Endothelial cell of umbilical vein (primary cell): ENCODE measurements around the gene SRSF6. TPM values are rescaled to one million over a fixed set of nuclear protein-coding genes. Genes with fewer than 3 reads are reported as not detected.

Source experiments
- BruUV-seq: library from RNA; stranded (reverse); fragments of 400-500 nt; replicated peaks from 2 replicates; lab custom pipeline; 2021; lab: Mats Ljungman, UMichigan
- CTCF ChIA-PET: fragments of 300-600, 350-600 bp; sonication (Branson Sonifier 250); formaldehyde crosslinking; loops from one replicate; lab custom pipeline; 2021; ENCODE audit warnings: antibody characterized with exemption, inconsistent platforms; lab: Charles Lee
- POLR2A ChIA-PET: fragments of 300-600, 350-600 bp; sonication (Branson Sonifier 250); formaldehyde crosslinking; loops from one replicate; lab custom pipeline; 2021; ENCODE audit warnings: antibody characterized with exemption, inconsistent platforms; lab: Charles Lee
- DNase-seq: peaks from one replicate; pipeline ENCODE4 v3.0.0-alpha.2; 2011; ENCODE audit warnings: low read depth, low spot score
- FAIRE-seq: peaks from 2 replicates; lab custom pipeline; 2011; peaks lifted over from hg19 to GRCh38; lab: Jason Lieb, UNC
- H2AFZ ChIP-seq: 2 replicates; pipeline ENCODE4 v1.6.0; 2012; ENCODE audit warnings: low read depth, low read length, control low read depth, inconsistent platforms
- H3K27ac ChIP-seq: 2 replicates; pipeline ENCODE4 v1.5.1; 2011; ENCODE audit warnings: low read depth, mild to moderate bottlenecking, control low read depth, low read length, moderate library complexity; ENCODE audit not compliant: insufficient read depth
- H3K27me3 ChIP-seq, 2 experiments: 2 replicates each; pipeline versions ENCODE4 v1.6.0 to v1.6.1; 2011; ENCODE audit warnings: low read length in 2 of 2, mixed read lengths in 1 of 2; ENCODE audit not compliant: control insufficient read depth in 2 of 2, insufficient read depth in 2 of 2
- H3K36me3 ChIP-seq, 2 experiments: 2 replicates in 1 of 2; 3 replicates in 1 of 2; pipeline ENCODE4 v1.5.1; 2011; ENCODE audit warnings: low read length in 2 of 2, mild to moderate bottlenecking in 1 of 2, moderate library complexity in 1 of 2; ENCODE audit not compliant: control insufficient read depth in 2 of 2, insufficient read depth in 2 of 2; ENCODE audit errors: extremely low read depth in 1 of 2
- H3K4me1 ChIP-seq: 3 replicates; pipeline ENCODE4 v1.5.1; 2011; ENCODE audit warnings: mild to moderate bottlenecking, low read length; ENCODE audit not compliant: control insufficient read depth, insufficient read depth; ENCODE audit errors: extremely low read depth
- H3K4me2 ChIP-seq: 2 replicates; pipeline ENCODE4 v1.6.1; 2011; ENCODE audit warnings: low read length, control low read depth, mixed read lengths; ENCODE audit not compliant: insufficient read depth
- H3K4me3 ChIP-seq, 3 experiments: fragments of 200-600 bp in 1 of 3; sonication (generic), shearing (Covaris generic) in 1 of 3; replicated peaks in 1 of 3; 2 replicates each; pipeline ENCODE4 v1.5.1; 2011 to 2016; ENCODE audit warnings: control low read depth in 3 of 3, low read length in 3 of 3, mild to moderate bottlenecking in 2 of 3, inconsistent platforms in 1 of 3, low read depth in 1 of 3, moderate library complexity in 1 of 3; ENCODE audit not compliant: insufficient read depth in 1 of 3
- H3K79me2 ChIP-seq: 2 replicates; pipeline ENCODE4 v1.6.0; 2012; ENCODE audit warnings: low read length, inconsistent platforms; ENCODE audit not compliant: control insufficient read depth, insufficient read depth
- H3K9ac ChIP-seq: replicated peaks from 2 replicates; pipeline ENCODE3; 2011; ENCODE audit warnings: low read length, control low read depth; ENCODE audit not compliant: insufficient read depth; ENCODE audit errors: extremely low read depth
- H3K9me1 ChIP-seq: replicated peaks from 3 replicates; pipeline ENCODE4 v1.6.0; 2011; ENCODE audit warnings: mild to moderate bottlenecking, low read length; ENCODE audit not compliant: control insufficient read depth, insufficient read depth; ENCODE audit errors: extremely low read depth
- H3K9me3 ChIP-seq: replicated peaks from 2 replicates; pipeline ENCODE4 v1.5.1; 2012; ENCODE audit warnings: low read length, inconsistent platforms; ENCODE audit not compliant: control insufficient read depth, insufficient read depth
- H4K20me1 ChIP-seq: replicated peaks from 2 replicates; pipeline ENCODE3; 2011; ENCODE audit warnings: mild to moderate bottlenecking, low read length; ENCODE audit not compliant: control insufficient read depth, insufficient read depth; ENCODE audit errors: extremely low read depth
- FOS ChIP-seq: IDR thresholded peaks from 2 replicates; pipeline ENCODE4 v1.6.1; 2011; ENCODE audit warnings: mild to moderate bottlenecking, low read length, moderate library complexity, borderline replicate concordance; ENCODE audit not compliant: insufficient read depth
- GATA2 ChIP-seq: IDR thresholded peaks from 2 replicates; pipeline ENCODE4 v1.7.0; 2011; ENCODE audit warnings: low read depth, mild to moderate bottlenecking, moderate library complexity, mixed read lengths, low read length; ENCODE audit not compliant: insufficient read length, insufficient read depth
- JUN ChIP-seq: IDR thresholded peaks from 2 replicates; pipeline ENCODE4 v1.6.1; 2011; ENCODE audit warnings: borderline replicate concordance, low read depth; ENCODE audit not compliant: insufficient read length, insufficient read depth
- POLR2A ChIP-seq: IDR thresholded peaks from 2 replicates; pipeline ENCODE4 v1.6.1; 2012; ENCODE audit warnings: low read depth, mild to moderate bottlenecking, control low read depth, low read length
- POLR2AphosphoS5 ChIP-seq: IDR thresholded peaks from 2 replicates; pipeline ENCODE4 v1.6.1; 2012; ENCODE audit warnings: low read depth, mild to moderate bottlenecking, control low read depth, low read length, moderate library complexity; ENCODE audit not compliant: insufficient read depth
- dilution Hi-C: fragments of 300-500 bp; cut with MboI; formaldehyde crosslinking; loops from one replicate; pipeline ENCODE4 v1.15.0; 2019; ENCODE audit warnings: low sequenced_read_pairs; ENCODE audit not compliant: extremely low pct_ligation_motif_present
- intact Hi-C: fragments of 100-400 bp; cut with micrococcal nuclease; formaldehyde crosslinking; loops from one replicate; pipeline ENCODE4 v1.10.0; 2022
- polyA plus RNA-seq, 4 experiments: library from polyadenylated mRNA; depleted of rRNA in 3 of 4; stranded (reverse) in 3 of 4; unstranded in 1 of 4; fragments of >200 nt; gene quantifications; 2 replicates each; pipeline versions ENCODE4 v1.2.1 to v1.2.3, GENCODE V29; 2011 to 2012; ENCODE audit warnings: missing spikeins in 1 of 4
- total RNA-seq: library from RNA; stranded (reverse); gene quantifications from 2 replicates; pipeline ENCODE4 v1.2.3, GENCODE V29; 2021
- TF ChIP-seq, protein P1 (sequence below), 2 donors: IDR thresholded peaks; 1 replicate in 1 of 2; 2 replicates in 1 of 2; pipeline ENCODE4 v1.5.1; 2011; ENCODE audit warnings: low read length in 2 of 2, mild to moderate bottlenecking in 2 of 2, moderate library complexity in 2 of 2, control low read depth in 1 of 2, inconsistent platforms in 1 of 2, low read depth in 1 of 2; ENCODE audit not compliant: insufficient read depth in 1 of 2; ENCODE audit errors: extremely low read depth in 1 of 2

SRSF6 gene
- total and polyA plus RNA-seq, 2 donors (not counting 3 experiments of a cell fraction or from before 2014, with no cell fraction given): 61.9 to 157 TPM

DNA sequence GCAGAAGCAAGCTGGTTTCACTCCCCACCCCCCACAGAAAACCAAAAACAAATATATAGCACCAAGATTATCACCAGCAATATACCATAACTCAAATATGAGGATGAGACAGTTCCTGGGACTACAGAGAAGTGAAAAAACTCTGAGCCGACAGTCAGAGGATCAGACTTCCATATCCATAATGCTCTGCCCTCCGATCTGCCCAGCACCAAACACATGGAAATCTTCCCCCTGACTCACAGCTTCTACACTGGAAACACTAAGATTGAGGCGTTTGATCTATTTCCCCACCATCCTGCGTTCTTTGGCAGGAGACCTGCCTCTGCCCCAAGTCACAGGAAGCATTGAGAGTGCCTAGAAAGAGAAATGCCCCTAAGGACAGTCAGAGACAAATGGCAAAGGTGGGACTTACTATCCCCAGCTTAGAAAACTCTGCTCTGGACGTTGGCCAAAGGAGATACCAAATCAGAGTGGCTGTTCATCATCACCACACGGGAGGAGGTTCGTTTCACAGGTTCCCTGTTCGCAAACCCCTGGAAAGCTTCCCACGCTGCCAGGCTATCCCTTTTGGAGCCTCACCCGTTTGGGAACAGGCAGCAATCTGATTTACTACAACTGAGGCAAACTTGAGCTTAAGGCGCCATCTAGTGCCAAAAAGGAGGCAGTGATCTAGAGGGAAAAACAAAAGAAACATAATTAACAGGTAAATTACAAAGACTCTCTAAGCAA is 48.7 kb upstream of the SRSF6 start:
- Histone ChIP-seq H3K9me1 (no peaks in the 10 kb centered on the region), H3K4me1 (no peaks in the 10 kb centered on the region), H3K36me3 (no peaks in the 10 kb centered on the region), H4K20me1 (no peaks in the 10 kb centered on the region), H3K9ac (no peak overlapping the region), H2AFZ (no peak overlapping the region), H3K4me2 (no peak overlapping the region), H3K79me2 (no peaks in the 10 kb centered on the region), H3K27me3 (no peaks in the 10 kb centered on the region), H3K9me3 (no peaks in the 10 kb centered on the region), H3K4me3 (no peak overlapping the region), H3K27ac (no peak overlapping the region)
- CTCF ChIA-PET: interaction anchor here (0.6 to 2.8 kb wide), 18 partner anchors 8 to 1716 kb away, joined by 3 to 85 read pairs (median 4); no protein-coding TSS in a partner anchor
- TF ChIP-seq POLR2AphosphoS5: no peak
- TF ChIP-seq, protein P1, sequence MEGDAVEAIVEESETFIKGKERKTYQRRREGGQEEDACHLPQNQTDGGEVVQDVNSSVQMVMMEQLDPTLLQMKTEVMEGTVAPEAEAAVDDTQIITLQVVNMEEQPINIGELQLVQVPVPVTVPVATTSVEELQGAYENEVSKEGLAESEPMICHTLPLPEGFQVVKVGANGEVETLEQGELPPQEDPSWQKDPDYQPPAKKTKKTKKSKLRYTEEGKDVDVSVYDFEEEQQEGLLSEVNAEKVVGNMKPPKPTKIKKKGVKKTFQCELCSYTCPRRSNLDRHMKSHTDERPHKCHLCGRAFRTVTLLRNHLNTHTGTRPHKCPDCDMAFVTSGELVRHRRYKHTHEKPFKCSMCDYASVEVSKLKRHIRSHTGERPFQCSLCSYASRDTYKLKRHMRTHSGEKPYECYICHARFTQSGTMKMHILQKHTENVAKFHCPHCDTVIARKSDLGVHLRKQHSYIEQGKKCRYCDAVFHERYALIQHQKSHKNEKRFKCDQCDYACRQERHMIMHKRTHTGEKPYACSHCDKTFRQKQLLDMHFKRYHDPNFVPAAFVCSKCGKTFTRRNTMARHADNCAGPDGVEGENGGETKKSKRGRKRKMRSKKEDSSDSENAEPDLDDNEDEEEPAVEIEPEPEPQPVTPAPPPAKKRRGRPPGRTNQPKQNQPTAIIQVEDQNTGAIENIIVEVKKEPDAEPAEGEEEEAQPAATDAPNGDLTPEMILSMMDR (IDR thresholded peaks at IDR 0.05; ENCODE audit: extremely low read depth in 1 of 2, insufficient read depth in 1 of 2, low read depth in 1 of 2, low read length in 2 of 2): peak; percentile 52 to 56
- no TSS peak for BruUV-seq
- FAIRE-seq (peak; percentile 35), DNase-seq (peak; percentile 38)
- intact Hi-C loops: loop anchor here (1.0 to 10.0 kb wide), 4 partner anchors 224 to 1675 kb away; partner anchors contain the start of gene PTPRT
- dilution Hi-C loops: no loop called here
- POLR2A ChIA-PET: no interaction called here

DNA sequence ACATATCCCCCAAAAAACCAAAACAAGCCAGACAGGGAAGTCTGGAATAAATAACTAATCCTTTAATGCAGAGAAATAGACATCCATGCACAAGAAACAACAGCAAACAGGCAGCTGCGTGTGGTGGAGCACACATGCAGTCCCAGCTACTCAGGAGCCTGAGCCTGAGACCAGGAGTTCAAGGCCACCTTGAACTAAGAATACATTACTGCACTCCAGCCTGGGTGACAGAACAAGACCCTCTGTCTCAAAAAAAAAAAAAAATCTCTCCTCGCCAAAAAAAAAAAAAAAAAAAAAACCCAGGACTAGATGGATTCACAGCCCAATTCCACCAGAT is 48.2 kb upstream of the SRSF6 start:
- no peak for FAIRE-seq
- H3K4me1 ChIP-seq: no peaks in the 10 kb centered on the region
- H3K9me1 ChIP-seq: no peaks in the 10 kb centered on the region
- H3K79me2 ChIP-seq: no peaks in the 10 kb centered on the region
- TF ChIP-seq, protein P1 (IDR thresholded peaks at IDR 0.05; ENCODE audit: extremely low read depth in 1 of 2, insufficient read depth in 1 of 2, low read depth in 1 of 2, low read length in 2 of 2): no peak
- TF ChIP-seq POLR2A (no peak), FOS (no peak), GATA2 (no peak), JUN (no peak), POLR2AphosphoS5 (no peak)
- H4K20me1 ChIP-seq: no peaks in the 10 kb centered on the region
- H3K27me3 ChIP-seq: no peaks in the 10 kb centered on the region
- no peak overlapping the region for H3K4me3 ChIP-seq
- H3K27ac ChIP-seq: no peak overlapping the region
- no peak for DNase-seq
- no peaks in the 10 kb centered on the region for H3K36me3 ChIP-seq
- intact Hi-C loops: loop anchor here (1.0 to 10.0 kb wide), 4 partner anchors 225 to 1675 kb away; partner anchors contain the start of gene PTPRT
- ChIA-PET POLR2A (no interaction called here), CTCF (interaction anchor here (0.7 to 2.8 kb wide), 16 partner anchors 11 to 1716 kb away, joined by 3 to 85 read pairs (median 4); no protein-coding TSS in a partner anchor)
- no peaks in the 10 kb centered on the region for H3K9me3 ChIP-seq
- dilution Hi-C loops: no loop called here
- no TSS peak for BruUV-seq
- H3K9ac ChIP-seq: no peak overlapping the region
- no peak overlapping the region for H2AFZ ChIP-seq
- no peak overlapping the region for H3K4me2 ChIP-seq
